ENCODE results near the gene GABRB1. TPM values are rescaled to one million over a fixed set of nuclear protein-coding genes. Genes with fewer than 3 reads are reported as not detected.

The GABRB1 gene
- total RNA-seq, 1 experiment from 2014 or later: not detected

- ATAC-seq (no peak), DNase-seq (ENCODE audit: low read depth, low spot score) (no peak)
- CTCF ChIA-PET: no interaction called here
- H2AFZ ChIP-seq (ENCODE audit: low read depth, low read length, poor library complexity, severe bottlenecking): no peak overlapping the region
- RAD21 ChIA-PET (ENCODE audit: low non-redundant PET in 1 of 2, low total read pairs in 2 of 2, uncharacterized antibody in 2 of 2, unreplicated experiment in 2 of 2): no interaction called here
- TF ChIP-seq ZBTB33 (IDR thresholded peaks at IDR 0.05; ENCODE audit: extremely low read depth, insufficient replicate concordance, low read length): no peak
- TF ChIP-seq EGR1 (IDR thresholded peaks at IDR 0.05; ENCODE audit: low read depth): no peak
- no peak for TF ChIP-seq RAD21 (IDR thresholded peaks at IDR 0.05; ENCODE audit: low read depth)
- no peak for TF ChIP-seq CEBPB (IDR thresholded peaks at IDR 0.05; ENCODE audit: low read depth)
- TF ChIP-seq CBX3 (IDR thresholded peaks at IDR 0.05; ENCODE audit: low read depth): no peak
- TF ChIP-seq SIN3A (IDR thresholded peaks at IDR 0.05; ENCODE audit: low read depth): no peak
- TF ChIP-seq ATF3 (IDR thresholded peaks at IDR 0.05): no peak
- no peak for TF ChIP-seq SP1 (IDR thresholded peaks at IDR 0.05; ENCODE audit: low read depth)
- TF ChIP-seq ZFX (IDR thresholded peaks at IDR 0.05): no peak
- TF ChIP-seq POLR2AphosphoS5 (IDR thresholded peaks at IDR 0.05; ENCODE audit: low read depth, low read length): no peak
- no peak for TF ChIP-seq YY1 (IDR thresholded peaks at IDR 0.05; ENCODE audit: extremely low read depth, insufficient replicate concordance, low read depth, low read length)
- no peak for TF ChIP-seq SRF (IDR thresholded peaks at IDR 0.05; ENCODE audit: low read depth)
- TF ChIP-seq POLR2A (IDR thresholded peaks at IDR 0.05; ENCODE audit: borderline replicate concordance, extremely low read depth, insufficient read depth, insufficient read length): no peak
- no peak for TF ChIP-seq CTCF (IDR thresholded peaks at IDR 0.05 in 2 of 3, conservative IDR thresholded peaks at IDR 0.05 in 1 of 3; ENCODE audit: borderline replicate concordance in 1 of 3, insufficient read depth in 1 of 3, low read depth in 2 of 3, low read length in 2 of 3)
- TF ChIP-seq JUND (IDR thresholded peaks at IDR 0.05): no peak
- no peak for TF ChIP-seq EZH2 (IDR thresholded peaks at IDR 0.05)
- no peak for TF ChIP-seq ZNF274 (IDR thresholded peaks at IDR 0.05; ENCODE audit: low read depth, low read length)
- no peak for TF ChIP-seq REST (IDR thresholded peaks at IDR 0.05; ENCODE audit: low read depth)
- no peak for TF ChIP-seq FOSL1 (IDR thresholded peaks at IDR 0.05; ENCODE audit: low read depth)
- TF ChIP-seq TCF7L2 (IDR thresholded peaks at IDR 0.05; ENCODE audit: borderline replicate concordance, extremely low read depth, insufficient read depth, insufficient read length): no peak
- no peaks in the 10 kb centered on the region for H3K36me3 ChIP-seq (ENCODE audit: control insufficient read depth in 1 of 2, insufficient read depth in 2 of 2, low read length in 2 of 2)
- no peaks in the 10 kb centered on the region for H3K9me3 ChIP-seq (ENCODE audit: control insufficient read depth in 1 of 2, insufficient read depth in 1 of 2, low read depth in 1 of 2, low read length in 2 of 2)
- intact Hi-C loops (cut with micrococcal nuclease): no loop called here
- H3K27ac ChIP-seq (ENCODE audit: low read depth, low read length): no peak overlapping the region
- H4K20me1 ChIP-seq (ENCODE audit: insufficient read depth): no peaks in the 10 kb centered on the region
- H3K79me2 ChIP-seq (ENCODE audit: insufficient read depth, low read length): no peaks in the 10 kb centered on the region
- BruUV-seq (replicated peaks): no TSS peak
- no peak overlapping the region for H3K4me2 ChIP-seq (ENCODE audit: low read length)
- POLR2A ChIA-PET: no interaction called here
- H3K9ac ChIP-seq (ENCODE audit: low read length): no peak overlapping the region
- H3K27me3 ChIP-seq (ENCODE audit: insufficient read depth, low read length): no peaks in the 10 kb centered on the region
- no peak overlapping the region for H3K4me3 ChIP-seq (replicated peaks in 1 of 2; ENCODE audit: low read depth in 1 of 2, low read length in 2 of 2)
- H3K9me2 ChIP-seq (ENCODE audit: insufficient read depth): no peaks in the 10 kb centered on the region
- H3K4me1 ChIP-seq (ENCODE audit: control insufficient read depth in 1 of 2, insufficient read depth in 2 of 2, low read length in 2 of 2): no peaks in the 10 kb centered on the region
Measured at GRCh38 chr4:47313384-47313783, 282.0 kb downstream of the GABRB1 start.

Measured in HCT116 (cell line).